Body of pancreas (tissue), 4 donors: Measurements from ENCODE around the gene RHBDD2.
A peak's percentile ranks its signal among the peaks of the same experiment; 100 is the strongest.

Source experiments
- CTCF ChIP-seq, 7 experiments: fragments of 450-650 bp in 4 of 7; fragments of 200-600 bp in 3 of 7; sonication (generic) in 3 of 7; IDR thresholded peaks; one replicate each; pipeline ENCODE4 v1.5.1; 2016 to 2019; ENCODE audit warnings: antibody characterized with exemption in 7 of 7
- POLR2A ChIP-seq, 3 donors: fragments of 450-650 bp; IDR thresholded peaks; one replicate each; pipeline ENCODE4 v1.6.1; 2016; ENCODE audit warnings: antibody characterized with exemption in 3 of 3, mild to moderate bottlenecking in 2 of 3

- TF ChIP-seq CTCF (IDR thresholded peaks at IDR 0.05) (peak; percentile 87 to 97 (median 90)), POLR2A (IDR thresholded peaks at IDR 0.05) (no peak)
These were observed 12.1 kb upstream of the RHBDD2 start for GRCh38 chr7:75866489-75867389.
